Measurements from ENCODE around the gene PTPRR. TPM values are rescaled to one million over a fixed set of nuclear protein-coding genes. Genes with fewer than 3 reads are reported as not detected.

Gene PTPRR
- total and polyA plus RNA-seq, 2 of the 13 experiments (the other 11 are each of a cell fraction or from before 2014, with no cell fraction given), result not detected

- intact Hi-C loops (cut with micrococcal nuclease; ENCODE audit: unreplicated experiment) (no loop called here), in situ Hi-C loops (cut with HindIII; ENCODE audit: extremely low pct_ligation_motif_present, low pct_unique_long_range_greater_than_20kb) (no loop called here)
- H3K4me2 ChIP-seq (ENCODE audit: low read depth, low read length), result no peak overlapping the region
- BruUV-seq (replicated peaks), result no TSS peak
- H4K20me1 ChIP-seq (ENCODE audit: insufficient read depth, low read length), result no peaks in the 10 kb centered on the region
- no peak overlapping the region for H3K27ac ChIP-seq (ENCODE audit: extremely low read length, insufficient read depth, low read length)
- POLR2A ChIA-PET, result no interaction called here
- FAIRE-seq (no peak), DNase-seq (ENCODE audit: low spot score) (no peak), ATAC-seq (no peak)
- H3K27me3 ChIP-seq (ENCODE audit: control insufficient read depth in 1 of 2, insufficient read depth in 2 of 2, low read length in 2 of 2), result no peaks in the 10 kb centered on the region
- H3K79me2 ChIP-seq (ENCODE audit: insufficient read depth, low read length), result no peaks in the 10 kb centered on the region
- WGBS (ENCODE audit: low lambda C conversion rate), result 68% methylated on average over 2 of the region's 2 CpGs
- no peaks in the 10 kb centered on the region for H3K9me3 ChIP-seq (ENCODE audit: low read length)
- no peaks in the 10 kb centered on the region for H3K36me3 ChIP-seq (replicated peaks in 1 of 2; ENCODE audit: control insufficient read depth in 1 of 2, insufficient read depth in 2 of 2, low read length in 2 of 2)
- CTCF ChIA-PET (ENCODE audit: low intra/inter-chr PET ratio, low total read pairs), result no interaction called here
- no peak overlapping the region for H2AFZ ChIP-seq (ENCODE audit: low read length)
- H3K4me3 ChIP-seq (replicated peaks in 1 of 3; ENCODE audit: insufficient read depth in 1 of 3, low read depth in 2 of 3, low read length in 3 of 3), result no peak overlapping the region
- H3K4me1 ChIP-seq (ENCODE audit: insufficient read depth, low read length), result no peaks in the 10 kb centered on the region
- H3K9ac ChIP-seq (ENCODE audit: insufficient read depth, low read depth, low read length), result no peak overlapping the region
- no peak for TF ChIP-seq ZSCAN31 (CRISPR knock-in tag; IDR thresholded peaks at IDR 0.05; ENCODE audit: low read depth)
- TF ChIP-seq ZBTB40 (IDR thresholded peaks at IDR 0.05), result no peak
- no peak for TF ChIP-seq ZBTB40 (CRISPR knock-in tag; IDR thresholded peaks at IDR 0.05)
- TF ChIP-seq, protein P1, sequence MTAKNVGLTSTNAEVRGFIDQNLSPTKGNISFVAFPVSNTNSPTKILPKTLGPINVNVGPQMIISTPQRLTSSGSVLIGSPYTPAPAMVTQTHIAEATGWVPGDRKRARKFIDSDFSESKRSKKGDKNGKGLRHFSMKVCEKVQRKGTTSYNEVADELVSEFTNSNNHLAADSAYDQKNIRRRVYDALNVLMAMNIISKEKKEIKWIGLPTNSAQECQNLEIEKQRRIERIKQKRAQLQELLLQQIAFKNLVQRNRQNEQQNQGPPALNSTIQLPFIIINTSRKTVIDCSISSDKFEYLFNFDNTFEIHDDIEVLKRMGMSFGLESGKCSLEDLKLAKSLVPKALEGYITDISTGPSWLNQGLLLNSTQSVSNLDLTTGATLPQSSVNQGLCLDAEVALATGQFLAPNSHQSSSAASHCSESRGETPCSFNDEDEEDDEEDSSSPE (CRISPR knock-in tag; IDR thresholded peaks at IDR 0.05), result no peak
- no peak for TF ChIP-seq ZNF329 (CRISPR knock-in tag; IDR thresholded peaks at IDR 0.05; ENCODE audit: low read depth)
- TF ChIP-seq, protein P2, sequence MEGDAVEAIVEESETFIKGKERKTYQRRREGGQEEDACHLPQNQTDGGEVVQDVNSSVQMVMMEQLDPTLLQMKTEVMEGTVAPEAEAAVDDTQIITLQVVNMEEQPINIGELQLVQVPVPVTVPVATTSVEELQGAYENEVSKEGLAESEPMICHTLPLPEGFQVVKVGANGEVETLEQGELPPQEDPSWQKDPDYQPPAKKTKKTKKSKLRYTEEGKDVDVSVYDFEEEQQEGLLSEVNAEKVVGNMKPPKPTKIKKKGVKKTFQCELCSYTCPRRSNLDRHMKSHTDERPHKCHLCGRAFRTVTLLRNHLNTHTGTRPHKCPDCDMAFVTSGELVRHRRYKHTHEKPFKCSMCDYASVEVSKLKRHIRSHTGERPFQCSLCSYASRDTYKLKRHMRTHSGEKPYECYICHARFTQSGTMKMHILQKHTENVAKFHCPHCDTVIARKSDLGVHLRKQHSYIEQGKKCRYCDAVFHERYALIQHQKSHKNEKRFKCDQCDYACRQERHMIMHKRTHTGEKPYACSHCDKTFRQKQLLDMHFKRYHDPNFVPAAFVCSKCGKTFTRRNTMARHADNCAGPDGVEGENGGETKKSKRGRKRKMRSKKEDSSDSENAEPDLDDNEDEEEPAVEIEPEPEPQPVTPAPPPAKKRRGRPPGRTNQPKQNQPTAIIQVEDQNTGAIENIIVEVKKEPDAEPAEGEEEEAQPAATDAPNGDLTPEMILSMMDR (CRISPR knock-in tag; IDR thresholded peaks at IDR 0.05), result no peak
- TF ChIP-seq, protein P3, sequence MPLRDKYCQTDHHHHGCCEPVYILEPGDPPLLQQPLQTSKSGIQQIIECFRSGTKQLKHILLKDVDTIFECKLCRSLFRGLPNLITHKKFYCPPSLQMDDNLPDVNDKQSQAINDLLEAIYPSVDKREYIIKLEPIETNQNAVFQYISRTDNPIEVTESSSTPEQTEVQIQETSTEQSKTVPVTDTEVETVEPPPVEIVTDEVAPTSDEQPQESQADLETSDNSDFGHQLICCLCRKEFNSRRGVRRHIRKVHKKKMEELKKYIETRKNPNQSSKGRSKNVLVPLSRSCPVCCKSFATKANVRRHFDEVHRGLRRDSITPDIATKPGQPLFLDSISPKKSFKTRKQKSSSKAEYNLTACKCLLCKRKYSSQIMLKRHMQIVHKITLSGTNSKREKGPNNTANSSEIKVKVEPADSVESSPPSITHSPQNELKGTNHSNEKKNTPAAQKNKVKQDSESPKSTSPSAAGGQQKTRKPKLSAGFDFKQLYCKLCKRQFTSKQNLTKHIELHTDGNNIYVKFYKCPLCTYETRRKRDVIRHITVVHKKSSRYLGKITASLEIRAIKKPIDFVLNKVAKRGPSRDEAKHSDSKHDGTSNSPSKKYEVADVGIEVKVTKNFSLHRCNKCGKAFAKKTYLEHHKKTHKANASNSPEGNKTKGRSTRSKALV (CRISPR knock-in tag; IDR thresholded peaks at IDR 0.05), result no peak
- no peak for TF ChIP-seq AGO1 (IDR thresholded peaks at IDR 0.05; ENCODE audit: low read depth, low read length, poor library complexity, severe bottlenecking)
- TF ChIP-seq ZNF432 (CRISPR knock-in tag; IDR thresholded peaks at IDR 0.05; ENCODE audit: borderline replicate concordance), result no peak
Measured at GRCh38 chr12:70966046-70966445, 45.5 kb upstream of the PTPRR start.

Data from HepG2 (cell line).